Activated CD8-positive, alpha-beta memory T cell treated with anti-CD3 and anti-CD28 coated beads for 48 hours (primary cell): ENCODE data around the gene ADIPOR2.

Experiments
- DNase-seq, 3 experiments: peaks; one replicate each; pipeline ENCODE4 v3.0.0-alpha.2; 2020; ENCODE audit warnings: low read depth in 2 of 3, low spot score in 2 of 3

The ADIPOR2 gene

DNA sequence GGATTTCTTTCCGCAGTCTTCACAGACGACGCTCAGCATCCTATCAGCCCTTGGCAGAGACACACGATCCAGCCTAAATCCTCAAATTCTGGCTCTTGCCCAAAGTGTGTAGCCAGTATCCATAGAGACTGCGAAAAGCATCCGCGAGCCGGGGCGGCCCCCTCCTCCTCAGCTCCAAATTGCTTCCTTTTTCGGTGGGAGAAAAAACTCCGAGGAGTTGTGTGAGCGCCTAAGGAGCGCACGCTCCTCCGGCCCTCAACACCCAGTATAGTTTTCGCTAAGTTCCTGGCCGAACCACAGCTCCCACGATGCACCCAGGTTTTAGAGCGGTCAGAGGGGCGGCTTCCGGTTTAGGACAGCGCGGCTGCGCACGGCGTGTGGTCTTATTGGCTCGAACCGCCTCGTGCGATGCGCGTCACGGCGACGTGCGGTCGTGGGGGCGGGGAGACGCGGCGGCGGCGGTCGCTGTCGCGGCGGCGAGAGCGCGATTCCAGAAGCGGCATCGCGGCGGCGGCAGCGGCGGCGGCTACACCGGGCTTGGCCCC lies at the start of gene ADIPOR2:
TSS of gene ADIPOR2 (plus strand) at position 493 of the 545 bp plus-strand sequence. CDS start 63,274 bp downstream, outside the sequence.
- peak; percentile 84 to 91 (median 84) for DNase-seq

- DNase-seq = no peak
These were observed 48.4 kb upstream of the ADIPOR2 start for GRCh38 chr12:1642513-1642912.

- DNase-seq = no peak
These were observed 47.8 kb upstream of the ADIPOR2 start for GRCh38 chr12:1643043-1643442.

DNA sequence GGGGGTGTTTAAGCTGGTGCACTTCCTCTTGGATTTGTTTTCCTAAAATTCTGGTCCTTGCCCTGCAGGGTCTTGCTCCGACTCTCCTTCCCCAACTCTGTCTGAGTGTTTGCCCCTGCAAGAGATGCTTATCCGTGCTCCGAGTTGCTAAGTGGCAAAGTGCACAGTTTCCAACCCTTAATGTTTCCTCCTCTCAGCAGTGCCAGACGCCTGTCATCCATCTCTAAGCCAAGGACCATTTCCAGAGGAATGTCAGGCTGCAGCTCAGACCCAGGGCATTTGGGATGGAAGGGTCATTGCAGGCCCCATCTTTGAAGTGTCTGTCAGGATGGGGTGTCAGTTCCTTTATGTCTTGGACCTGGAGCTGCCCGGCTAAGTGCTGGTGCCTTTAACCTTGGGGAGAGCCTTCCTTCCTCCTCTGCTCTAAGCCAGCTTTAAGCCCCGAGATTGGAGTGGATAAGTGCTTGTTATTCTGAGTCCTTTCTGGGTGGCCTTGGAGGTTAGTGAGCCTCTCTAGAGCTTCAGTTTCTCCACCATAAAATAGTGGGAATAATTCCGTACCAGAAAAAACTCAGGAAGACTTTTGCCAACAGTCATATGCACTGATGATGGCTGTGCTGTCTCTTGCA lies 46.9 kb upstream of the ADIPOR2 start:
- DNase-seq = no peak

DNA sequence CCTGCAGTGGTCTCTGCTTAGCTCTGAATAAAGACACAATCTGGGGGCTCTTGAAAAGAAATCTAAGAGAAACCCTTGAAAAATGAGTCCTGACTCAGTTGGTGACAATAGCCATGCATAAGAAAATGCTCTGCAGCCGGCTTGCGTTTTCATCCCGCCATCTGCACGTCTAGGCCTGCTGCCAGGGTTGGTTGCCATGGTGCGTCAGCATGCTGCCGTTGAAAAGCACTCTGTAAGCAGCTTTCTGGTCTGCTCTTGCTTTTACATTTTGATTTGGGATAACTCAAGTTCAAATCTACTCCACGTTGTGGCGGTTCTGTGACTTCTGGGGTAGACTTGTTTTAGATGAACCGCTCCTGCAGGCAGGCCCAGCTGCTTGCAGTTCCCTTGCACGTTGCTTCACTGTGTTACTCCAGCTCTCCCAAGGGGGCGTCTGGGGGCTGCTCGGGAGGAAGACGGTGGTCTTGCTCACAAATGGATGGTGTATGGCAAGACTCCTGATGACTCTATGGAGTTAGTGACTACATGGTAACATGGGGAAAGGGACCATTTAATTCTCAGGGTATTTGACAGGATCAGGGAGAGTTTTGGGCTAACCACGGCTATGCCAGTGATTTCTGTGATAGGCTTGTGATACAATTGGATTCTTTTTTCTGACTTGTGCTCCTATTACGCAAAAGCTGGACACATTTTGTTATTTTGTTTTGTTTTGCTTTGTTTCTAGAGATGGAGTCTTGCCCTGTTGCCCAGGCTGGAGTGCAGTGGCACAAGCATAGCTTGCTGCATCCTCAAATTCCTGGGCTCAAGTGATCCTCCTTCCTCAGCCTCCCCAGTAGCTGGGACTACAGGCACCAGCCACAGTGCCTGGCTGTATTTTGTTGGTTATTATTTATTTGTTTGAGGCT lies 46.1 kb upstream of the ADIPOR2 start:
- no peak for DNase-seq

DNA sequence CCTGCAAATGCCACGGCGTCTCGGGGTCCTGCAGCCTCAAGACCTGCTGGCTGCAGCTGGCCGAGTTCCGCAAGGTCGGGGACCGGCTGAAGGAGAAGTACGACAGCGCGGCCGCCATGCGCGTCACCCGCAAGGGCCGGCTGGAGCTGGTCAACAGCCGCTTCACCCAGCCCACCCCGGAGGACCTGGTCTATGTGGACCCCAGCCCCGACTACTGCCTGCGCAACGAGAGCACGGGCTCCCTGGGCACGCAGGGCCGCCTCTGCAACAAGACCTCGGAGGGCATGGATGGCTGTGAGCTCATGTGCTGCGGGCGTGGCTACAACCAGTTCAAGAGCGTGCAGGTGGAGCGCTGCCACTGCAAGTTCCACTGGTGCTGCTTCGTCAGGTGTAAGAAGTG lies 45.1 kb upstream of the ADIPOR2 start:
- DNase-seq = no peak

GRCh38 chr12:1646569-1647284 lies 44.1 kb upstream of the ADIPOR2 start:
- no peak for DNase-seq

- DNase-seq = no peak
These were observed 43.6 kb upstream of the ADIPOR2 start for GRCh38 chr12:1647285-1647669.

- no peak for DNase-seq
These were observed 40.5 kb upstream of the ADIPOR2 start for GRCh38 chr12:1650260-1650977.

DNA sequence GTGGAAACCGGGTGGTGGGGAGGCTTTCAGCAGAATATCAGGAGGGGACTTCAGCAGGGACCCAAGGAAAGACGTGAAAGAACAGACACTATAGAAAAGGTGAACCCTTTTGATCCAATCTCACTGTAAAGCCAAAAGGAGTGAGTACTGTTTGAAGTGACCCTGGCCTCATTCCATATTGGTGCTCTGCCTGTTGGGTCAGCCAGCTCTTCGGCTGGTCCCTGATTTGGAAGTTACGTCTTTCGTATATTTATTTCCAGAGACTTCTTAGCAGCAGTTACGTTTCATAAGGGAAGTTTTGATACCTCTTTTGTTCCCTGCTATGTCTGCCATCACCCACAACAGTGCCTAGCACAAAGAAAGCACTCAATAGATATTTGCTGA lies 39.9 kb upstream of the ADIPOR2 start:
- DNase-seq = no peak

DNA sequence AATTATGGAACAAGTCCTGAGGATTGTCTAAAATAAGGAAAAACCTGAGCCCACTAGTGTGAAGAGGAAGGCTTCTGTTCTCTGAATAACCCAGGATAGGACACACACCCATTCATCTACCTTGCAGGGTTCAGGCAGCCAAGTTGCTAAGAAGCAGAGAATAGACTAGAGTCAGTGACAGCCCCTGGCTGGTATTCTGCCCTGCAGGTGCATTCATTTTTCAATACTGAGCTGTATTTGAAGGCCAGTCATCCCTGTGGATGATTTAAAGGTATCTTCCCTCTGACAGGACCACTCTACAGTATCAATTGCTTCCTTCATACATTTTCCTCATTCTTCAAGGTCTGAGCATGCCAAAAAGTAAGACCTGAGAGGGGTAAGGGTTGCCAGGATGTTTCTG lies 38.9 kb upstream of the ADIPOR2 start:
- no peak for DNase-seq

DNA sequence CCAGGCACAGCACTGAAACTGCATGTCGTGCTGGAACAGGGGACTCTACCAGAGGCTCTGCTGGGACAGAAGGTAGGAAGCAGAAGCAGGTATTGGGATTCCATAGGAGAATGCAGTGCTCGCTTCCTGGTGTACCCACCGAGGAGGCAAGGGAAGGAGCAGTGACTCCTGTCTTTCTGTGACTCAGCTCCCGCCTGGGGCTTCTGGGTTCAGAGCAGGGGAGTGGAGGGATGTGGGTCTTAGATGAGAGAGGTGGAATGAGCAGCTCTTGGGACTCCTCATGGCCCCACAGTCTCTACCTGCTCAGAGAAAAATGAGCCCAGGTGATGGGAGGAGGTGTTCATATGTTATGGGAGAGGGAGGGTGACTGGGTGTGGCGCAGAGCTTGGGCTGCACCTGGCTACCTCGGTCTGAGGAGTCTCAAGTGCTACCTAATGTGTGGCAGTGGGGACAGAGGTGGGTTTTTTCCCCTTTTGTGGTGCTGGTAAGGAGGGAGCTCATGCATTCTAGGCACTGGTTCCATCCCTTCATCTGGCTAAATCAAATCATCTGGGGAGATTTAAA lies 35.6 kb upstream of the ADIPOR2 start:
- no peak for DNase-seq

- DNase-seq = no peak
These were observed 34.0 kb upstream of the ADIPOR2 start for GRCh38 chr12:1656902-1657301.

- no peak for DNase-seq
These were observed 33.2 kb upstream of the ADIPOR2 start for GRCh38 chr12:1657688-1658087.

DNA sequence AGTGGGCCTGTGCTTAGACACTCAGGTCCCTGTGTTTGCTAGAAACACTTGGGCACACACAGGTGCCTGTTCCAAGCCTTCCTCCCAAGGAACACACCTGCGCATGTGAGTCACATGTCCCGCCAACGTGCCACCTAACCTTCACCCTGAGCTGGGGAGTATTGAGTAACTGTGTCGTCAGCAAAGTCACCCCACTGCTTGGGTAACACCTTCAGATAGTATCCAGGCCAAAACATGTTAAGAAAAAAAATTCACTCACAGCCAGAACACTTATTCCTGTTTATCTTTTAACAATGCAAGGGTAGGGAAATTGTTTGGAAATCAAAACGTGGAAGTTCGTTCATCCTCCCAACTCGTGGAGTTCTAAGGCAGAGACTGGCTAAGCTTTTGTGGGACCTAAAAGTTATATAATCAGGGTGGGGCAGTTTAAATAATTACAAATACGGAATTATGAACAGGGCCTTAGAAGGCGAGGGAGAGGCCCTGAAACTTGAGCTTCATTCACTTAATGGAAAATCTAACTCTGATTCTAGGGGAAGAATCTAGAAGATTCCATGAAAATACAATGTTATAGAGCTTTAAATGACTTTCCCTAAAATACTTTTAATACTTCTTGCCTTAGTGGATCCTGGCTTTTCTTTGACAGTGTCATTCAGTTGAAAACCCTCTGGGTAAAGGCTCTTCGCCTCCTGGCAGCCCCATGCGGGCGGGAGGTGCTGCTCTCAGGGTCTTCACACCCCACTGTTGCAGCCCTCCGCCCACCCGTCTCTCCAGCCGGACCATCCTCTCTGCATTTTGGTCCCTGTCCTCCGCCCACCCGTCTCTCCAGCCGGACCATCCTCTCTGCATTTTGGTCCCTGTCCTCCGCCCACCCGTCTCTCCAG lies 30.3 kb upstream of the ADIPOR2 start:
- no peak for DNase-seq

DNA sequence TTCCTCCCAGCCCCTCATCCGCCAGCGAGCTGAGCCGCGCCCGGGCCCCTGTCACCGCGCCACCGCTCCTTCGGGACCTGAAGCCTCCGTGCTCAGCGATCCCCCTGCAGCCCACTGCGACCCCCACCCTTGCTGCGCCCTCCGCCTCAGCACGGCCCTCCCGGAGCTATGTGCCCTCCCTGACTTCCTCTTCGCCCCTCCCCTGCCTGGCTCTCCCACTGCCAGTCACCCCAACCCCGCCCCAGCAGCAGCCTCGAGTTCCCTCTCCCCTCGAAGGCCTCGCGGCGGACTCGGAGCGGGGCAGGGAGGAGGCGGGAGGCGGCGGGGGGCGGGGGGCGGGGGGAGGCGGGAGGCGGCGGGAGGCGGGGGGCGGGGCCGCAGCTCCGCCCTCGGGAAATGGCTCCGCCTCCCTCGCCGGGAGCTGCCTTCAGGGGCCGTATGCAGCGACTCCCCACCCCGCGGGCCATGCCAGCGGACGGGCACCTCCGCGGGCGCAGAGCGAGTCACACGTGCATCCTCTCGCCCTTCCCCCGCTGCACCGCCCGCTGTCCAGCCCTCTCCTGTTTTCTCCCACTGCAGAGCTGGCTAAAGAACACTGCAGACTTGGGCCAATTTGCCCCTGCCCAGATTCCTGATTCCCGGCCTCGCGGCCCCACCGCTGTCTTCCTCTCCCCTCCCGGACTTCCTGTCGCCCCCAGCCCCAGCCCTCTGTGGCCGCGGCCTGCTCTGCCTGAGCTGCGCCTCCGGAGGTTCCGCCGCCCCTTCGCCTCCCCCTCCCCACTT lies 29.1 kb upstream of the ADIPOR2 start:
- peak; percentile 53 to 67 (median 61) for DNase-seq

- no peak for DNase-seq
These were observed 28.0 kb upstream of the ADIPOR2 start for GRCh38 chr12:1662761-1663439.

GRCh38 chr12:1663440-1664132 lies 27.3 kb upstream of the ADIPOR2 start:
- no peak for DNase-seq
